HG03025 (cell line): ENCODE data around the gene CCDC158.

Source experiments
- ATAC-seq: cut with Tn5 transposase; IDR thresholded peaks from one replicate; pipeline ENCODE4 v1.9.1; 2021; ENCODE audit warnings: mild to moderate bottlenecking, moderate library complexity; ENCODE audit not compliant: unreplicated experiment, low FRiP score

Gene CCDC158

DNA sequence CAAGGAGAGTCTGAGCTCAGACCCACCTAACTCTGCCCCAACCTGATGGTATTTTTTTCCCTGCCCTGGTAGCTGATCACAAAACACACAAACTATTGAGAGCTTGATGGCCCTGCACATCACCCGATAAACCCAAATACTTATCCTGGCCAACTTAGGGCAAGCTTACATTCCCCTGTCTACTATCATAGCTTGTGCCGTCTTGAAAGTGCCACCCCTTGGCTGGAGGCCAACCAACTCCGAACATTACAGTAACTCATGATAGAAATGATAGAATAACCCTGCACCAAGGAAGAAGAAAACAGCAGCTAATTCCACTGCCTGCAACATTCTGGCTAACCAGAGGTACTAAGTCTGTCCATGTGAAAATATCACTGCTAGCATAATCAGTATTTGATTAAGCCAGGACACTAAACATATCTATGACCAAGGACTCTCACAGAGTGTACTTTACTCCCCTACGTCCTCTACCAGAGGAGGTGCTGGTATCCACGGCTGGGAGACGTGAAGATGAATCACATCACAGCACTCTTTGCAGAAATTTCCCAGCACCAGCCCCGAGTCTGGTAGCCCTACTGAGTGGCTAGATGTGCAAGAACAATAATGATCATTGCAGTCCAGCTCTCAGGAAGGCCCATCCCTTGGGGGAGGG lies 105.5 kb downstream of the CCDC158 start:
- no peak for ATAC-seq

- no peak for ATAC-seq
Observed at GRCh38 chr4:76313547-76313946, 107.4 kb downstream of the CCDC158 start.

DNA sequence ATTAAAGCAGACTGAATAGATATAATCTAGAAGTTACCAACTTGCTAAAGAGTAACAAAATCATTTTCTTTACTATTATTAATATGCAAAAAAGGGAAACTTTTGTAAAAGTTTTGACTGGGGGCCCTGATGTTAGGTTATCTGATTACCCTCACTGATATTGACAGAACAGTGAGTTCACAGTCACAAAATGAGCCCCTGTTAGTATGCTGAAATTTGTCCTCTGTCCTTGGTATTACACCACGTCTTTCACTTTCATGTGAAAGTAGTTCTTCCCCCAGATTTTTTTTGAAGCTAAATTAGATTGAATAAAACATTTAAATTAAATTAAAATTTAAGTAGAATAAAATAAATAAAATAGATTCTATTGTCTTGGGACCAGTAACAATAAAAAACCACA lies 108.5 kb downstream of the CCDC158 start:
- no peak for ATAC-seq

GRCh38 chr4:76311896-76312331 lies 109.0 kb downstream of the CCDC158 start:
- no peak for ATAC-seq

- ATAC-seq = no peak
Observed at GRCh38 chr4:76310683-76311082, 110.3 kb downstream of the CCDC158 start.

- no peak for ATAC-seq
Observed at GRCh38 chr4:76309939-76310550, 110.9 kb downstream of the CCDC158 start.

- no peak for ATAC-seq
Observed at GRCh38 chr4:76308548-76308947, 112.4 kb downstream of the CCDC158 start.

- no peak for ATAC-seq
Observed at GRCh38 chr4:76307660-76308014, 113.3 kb downstream of the CCDC158 start.

DNA sequence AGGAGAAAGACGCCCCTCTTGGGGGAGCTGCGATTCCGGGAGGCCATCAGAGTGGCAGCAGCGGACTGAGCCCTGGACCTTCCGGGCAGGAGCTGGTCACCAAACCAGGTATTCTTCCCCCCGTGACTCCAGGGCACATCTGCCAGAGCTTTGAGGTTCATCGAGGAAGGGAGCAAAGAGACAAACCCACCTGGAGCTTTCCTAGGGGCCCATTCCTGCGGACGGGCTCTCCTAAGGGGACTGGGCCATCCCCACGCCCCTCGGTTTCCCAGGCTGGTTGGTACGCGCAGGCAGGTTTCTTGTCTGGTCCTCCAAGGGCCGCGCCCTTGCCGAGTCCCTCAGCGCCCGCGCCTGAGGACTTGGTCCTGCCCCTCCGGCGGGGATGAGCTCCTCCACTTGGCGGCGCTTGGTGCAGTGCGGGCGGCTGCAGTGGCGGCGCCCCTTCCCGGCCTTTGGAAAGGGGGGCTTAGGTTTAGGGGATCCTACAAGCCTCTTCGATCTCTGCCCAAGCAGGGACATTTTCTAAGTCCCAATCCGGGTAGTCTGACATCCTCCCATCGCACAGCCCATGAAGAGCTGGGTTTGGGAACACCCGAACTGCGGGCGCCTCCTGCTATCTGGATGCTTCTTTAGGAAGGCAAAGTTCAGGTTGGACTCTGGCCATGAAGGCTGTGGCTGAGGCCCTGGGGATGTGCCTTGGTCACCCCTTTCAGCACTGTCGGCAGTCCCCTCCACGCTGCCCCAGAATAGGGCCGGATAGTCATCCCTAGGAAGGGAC lies 113.9 kb downstream of the CCDC158 start:
- no peak for ATAC-seq

GRCh38 chr4:76305971-76306881 lies 114.7 kb downstream of the CCDC158 start, which contains the start of gene STBD1:
Gene STBD1 (plus strand): TSS chr4:76306733. CDS start chr4:76306770, 37 bp downstream.
- ATAC-seq = no peak

GRCh38 chr4:76305033-76305687 lies 115.8 kb downstream of the CCDC158 start:
- no peak for ATAC-seq

GRCh38 chr4:76302826-76303438 lies 118.0 kb downstream of the CCDC158 start:
- ATAC-seq = no peak

DNA sequence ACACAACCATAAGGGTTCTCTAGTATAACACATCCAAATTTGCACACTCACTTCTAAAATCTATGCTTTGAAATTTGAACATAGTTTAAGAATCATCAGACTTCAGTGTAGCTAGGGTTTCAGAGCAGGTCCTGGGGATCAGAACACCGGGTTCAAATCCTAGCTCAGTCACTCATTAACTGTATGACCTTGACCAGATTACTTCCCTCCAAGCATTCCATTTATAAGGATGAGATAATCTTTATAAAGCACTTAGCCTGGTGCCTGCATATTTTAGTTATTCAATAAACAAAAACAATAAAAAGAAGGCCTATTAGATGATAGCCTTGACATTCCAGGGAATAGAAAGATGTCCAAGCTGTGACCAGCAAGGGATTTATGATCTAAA lies 119.2 kb downstream of the CCDC158 start:
- ATAC-seq = no peak

GRCh38 chr4:76301068-76301774 lies 119.7 kb downstream of the CCDC158 start:
- ATAC-seq = peak; percentile 98

DNA sequence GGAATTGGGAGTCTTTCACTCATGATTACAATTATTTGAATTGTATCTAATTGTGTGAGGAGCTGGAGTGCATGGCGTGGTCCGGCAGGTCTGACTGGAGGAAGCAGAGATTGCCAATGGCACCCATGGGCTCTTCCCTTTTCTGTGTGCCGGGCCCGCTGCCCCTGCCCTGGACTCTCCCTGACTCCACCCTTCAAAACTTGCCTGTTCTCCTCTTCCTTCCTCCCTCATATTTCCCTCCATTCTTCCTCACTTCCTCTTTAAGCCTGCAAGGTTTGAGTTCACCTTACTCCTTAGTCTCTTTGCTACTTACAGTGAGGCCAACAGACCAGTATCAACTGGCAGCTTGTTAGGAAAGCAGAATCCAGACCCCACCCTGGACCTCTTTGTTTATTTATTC lies 120.9 kb downstream of the CCDC158 start:
- no peak for ATAC-seq

- no peak for ATAC-seq
Observed at GRCh38 chr4:76298227-76298626, 122.7 kb downstream of the CCDC158 start.

- no peak for ATAC-seq
Observed at GRCh38 chr4:76296286-76296820, 124.6 kb downstream of the CCDC158 start.

DNA sequence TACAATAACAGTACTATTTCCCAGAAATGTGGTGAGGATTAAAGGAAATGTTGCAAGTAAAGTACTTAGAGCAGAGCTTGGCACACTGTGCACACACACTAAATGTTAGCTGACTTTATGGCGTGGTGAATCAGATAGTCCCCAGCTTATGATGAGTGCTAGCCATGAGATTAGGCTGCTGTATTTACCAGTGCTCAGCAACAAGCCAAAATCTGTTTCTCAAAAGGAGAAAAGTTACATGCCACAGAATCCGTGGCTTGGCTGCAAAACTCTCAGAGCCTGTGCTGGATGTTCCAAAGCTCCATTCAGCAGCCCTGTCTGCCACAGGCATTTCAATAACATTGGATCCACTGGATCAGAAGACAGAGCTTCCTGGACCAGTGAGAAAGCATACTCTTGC lies 127.2 kb downstream of the CCDC158 start:
- no peak for ATAC-seq

GRCh38 chr4:76292730-76293129 lies 128.2 kb downstream of the CCDC158 start:
- ATAC-seq = no peak
